CD4-positive, alpha-beta T cell treated with Interleukin-10 for 1 hour (primary cell): ENCODE measurements around the gene HACD4.
"Not testable (repeated sequence)": the region's sequence is repeated elsewhere in the genome, so short reads cannot be mapped to it uniquely, and the experiment has no call there.

Experiments used
- DNase-seq: peaks from one replicate; pipeline ENCODE4 v3.0.0-alpha.2; 2020

Gene HACD4

DNA sequence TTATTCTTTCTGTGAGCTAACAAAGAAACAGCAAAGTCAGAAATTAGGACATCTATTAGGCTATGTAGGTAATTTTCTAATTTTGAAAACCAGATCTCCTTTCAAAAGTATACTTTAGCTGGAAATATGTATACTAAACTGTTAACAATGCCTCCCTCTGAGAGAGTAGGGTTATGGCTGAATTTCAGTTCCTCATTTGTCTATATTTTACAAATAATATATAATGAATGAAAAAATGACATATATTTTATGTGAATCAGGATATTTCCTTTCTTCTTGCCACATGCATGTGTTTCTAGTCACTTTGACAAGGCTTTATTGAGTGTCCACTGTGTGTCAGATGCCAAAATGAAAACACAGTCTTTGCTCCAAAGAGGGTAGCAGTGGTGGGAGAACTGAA lies 15.4 kb downstream of the HACD4 start:
- no peak for DNase-seq

- DNase-seq: no peak
Measured at GRCh38 chr9:21015129-21015815, 16.2 kb downstream of the HACD4 start.

DNA sequence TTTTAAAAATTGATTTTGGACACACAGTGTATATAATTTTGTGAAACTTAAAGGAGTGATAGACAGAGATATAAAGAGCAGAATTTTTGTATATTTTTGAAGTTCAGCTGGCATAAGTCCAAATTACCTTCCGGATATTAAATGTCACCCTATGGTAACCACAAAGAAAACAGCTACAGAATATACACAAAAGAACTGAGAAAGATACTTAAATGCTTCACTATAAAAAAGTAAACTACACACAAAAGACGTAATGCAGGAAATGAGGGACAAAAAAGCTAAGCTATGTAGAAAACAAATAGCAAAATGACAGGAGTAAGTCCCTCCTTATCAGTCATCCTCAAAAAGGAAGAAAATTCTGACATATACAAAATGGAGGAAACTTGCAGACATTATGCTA lies 29.4 kb downstream of the HACD4 start:
- DNase-seq: peak; percentile 25

- peak; percentile 41 for DNase-seq
Measured at GRCh38 chr9:21001581-21001980, 29.9 kb downstream of the HACD4 start.

DNA sequence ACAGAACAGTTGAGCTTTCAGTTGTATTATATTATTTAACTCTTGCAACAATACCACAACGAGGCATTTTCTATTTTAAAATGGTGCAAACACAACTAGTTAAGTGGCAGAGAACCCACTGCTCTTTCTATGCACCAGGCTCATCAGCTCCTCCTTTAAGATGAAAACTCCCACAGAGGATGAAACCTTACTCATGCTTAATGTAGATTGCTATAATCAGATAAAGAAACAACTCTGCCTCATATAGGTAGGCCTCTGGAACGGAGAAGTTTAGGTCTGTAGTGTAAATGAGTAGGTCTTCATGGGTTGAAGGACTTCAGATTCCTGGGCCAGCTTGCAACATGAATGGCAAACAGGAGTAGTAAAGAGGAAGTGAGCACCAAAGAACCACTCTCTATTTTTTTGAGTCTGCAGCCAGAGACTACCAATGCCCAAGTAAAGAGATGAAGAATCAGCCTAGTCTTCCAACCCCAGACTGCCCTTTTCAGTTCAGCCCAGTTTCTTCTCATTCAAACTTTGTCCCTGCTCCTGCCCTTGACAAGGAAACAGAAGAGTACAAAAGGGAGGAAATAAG lies 33.9 kb downstream of the HACD4 start:
- DNase-seq: no peak

- DNase-seq: no peak
Measured at GRCh38 chr9:20996809-20997208, 34.6 kb downstream of the HACD4 start.

GRCh38 chr9:20995616-20996015 lies 35.8 kb downstream of the HACD4 start:
- no peak for DNase-seq

GRCh38 chr9:20994486-20994885 lies 37.0 kb downstream of the HACD4 start:
- DNase-seq: no peak

DNA sequence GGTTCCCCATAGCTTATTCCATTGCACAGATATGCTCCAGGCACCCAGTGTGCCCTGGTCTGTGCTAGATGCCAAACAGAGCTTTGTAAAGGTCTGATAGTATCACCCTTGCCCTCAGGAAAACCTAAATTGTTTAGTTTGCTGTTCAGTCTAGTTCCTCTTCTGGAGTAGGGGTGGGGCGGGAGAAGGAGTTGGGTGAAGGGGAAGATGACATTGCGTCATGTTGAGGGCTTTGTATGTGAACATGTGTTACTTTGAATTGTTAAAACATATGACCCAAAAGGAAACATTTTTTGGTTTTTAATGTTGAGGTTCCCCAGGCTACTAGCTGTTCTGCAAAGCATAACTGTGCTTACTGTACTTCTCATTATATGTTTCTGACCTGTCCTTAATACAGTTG lies 40.6 kb downstream of the HACD4 start:
- peak; percentile 5 for DNase-seq

- no peak for DNase-seq
Measured at GRCh38 chr9:20989923-20990341, 41.5 kb downstream of the HACD4 start.

- DNase-seq: no peak
Measured at GRCh38 chr9:20988671-20989315, 42.6 kb downstream of the HACD4 start.

DNA sequence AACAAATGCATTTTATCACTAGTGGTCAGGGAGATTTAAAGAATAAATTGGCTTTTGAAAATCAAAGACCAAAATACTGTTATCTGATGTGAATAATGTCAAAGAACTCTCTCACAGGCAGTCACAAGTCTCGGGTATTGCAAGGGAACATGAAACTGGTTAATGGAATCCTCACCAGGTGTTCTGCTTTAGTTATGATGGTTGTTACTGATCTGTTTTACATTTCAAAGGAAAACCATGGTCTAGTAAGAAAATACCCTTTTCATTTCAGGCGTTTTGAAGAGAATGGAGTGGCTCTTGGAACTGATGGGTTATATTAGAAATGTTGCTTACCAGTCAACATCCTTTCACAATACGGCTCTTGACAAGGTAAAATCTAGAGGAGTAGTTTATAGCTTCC lies 43.4 kb downstream of the HACD4 start:
- no peak for DNase-seq

- no peak for DNase-seq
Measured at GRCh38 chr9:20987521-20987920, 43.9 kb downstream of the HACD4 start.

DNA sequence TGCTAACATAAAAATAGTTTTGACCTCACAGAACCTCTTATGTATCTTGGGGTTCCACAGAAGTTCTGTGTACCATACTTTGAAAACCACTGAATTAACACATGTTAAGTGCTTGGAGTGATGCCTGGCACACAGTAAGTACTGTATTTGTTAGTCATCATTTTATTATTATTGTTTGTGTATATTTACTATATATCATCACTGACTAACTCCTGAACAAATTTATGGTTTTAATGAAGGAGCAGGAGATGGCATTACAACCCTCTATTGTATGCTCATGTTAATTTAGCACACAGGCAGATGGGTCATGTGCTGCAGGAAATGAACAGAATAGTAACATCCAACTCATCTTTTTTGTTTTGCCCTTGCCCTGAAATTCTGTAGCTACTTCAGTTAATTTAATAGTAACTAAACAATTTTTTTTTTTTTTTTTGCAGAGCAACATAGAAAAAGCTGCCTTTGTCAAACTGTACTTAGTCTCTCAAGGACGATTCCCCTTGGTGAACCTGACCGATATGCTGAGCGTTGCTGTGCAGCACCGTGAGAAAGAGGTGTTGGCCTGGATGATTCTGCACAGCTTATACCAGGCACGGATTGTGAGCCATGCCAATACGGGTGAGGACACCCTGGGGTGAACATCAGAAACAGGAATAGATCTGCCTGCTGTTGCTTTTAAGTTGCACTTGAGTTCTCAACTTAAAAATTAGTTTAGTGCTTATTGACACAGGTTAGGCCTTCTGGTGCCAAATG lies 45.4 kb downstream of the HACD4 start:
- DNase-seq: no peak

DNA sequence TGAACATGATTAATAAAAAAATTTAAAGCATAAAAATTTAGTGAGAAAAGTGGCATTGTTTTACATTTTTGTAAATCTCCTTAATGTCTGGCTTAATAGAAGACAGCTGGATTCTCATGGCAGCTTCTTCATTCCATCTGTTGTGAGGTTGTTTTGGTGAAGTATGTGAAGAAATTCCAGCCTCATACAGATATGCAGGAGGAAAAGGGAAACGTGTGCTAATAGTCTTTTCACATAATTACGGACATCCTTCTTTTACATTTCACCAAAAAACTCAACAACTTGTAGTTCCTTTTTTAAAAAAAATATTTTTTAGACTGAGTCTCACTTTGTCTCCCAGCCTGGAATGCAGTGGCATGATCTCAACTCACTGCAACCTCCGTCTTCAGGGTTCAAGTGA lies 46.9 kb downstream of the HACD4 start:
- DNase-seq: no peak

- DNase-seq: no peak
Measured at GRCh38 chr9:20981486-20981885, 50.0 kb downstream of the HACD4 start.

- DNase-seq: no peak
Measured at GRCh38 chr9:20980832-20981455, 50.5 kb downstream of the HACD4 start.

GRCh38 chr9:20978249-20978648 lies 53.2 kb downstream of the HACD4 start:
- no peak for DNase-seq

GRCh38 chr9:20974191-20974938 lies 57.1 kb downstream of the HACD4 start:
- not testable (repeated sequence) for DNase-seq

DNA sequence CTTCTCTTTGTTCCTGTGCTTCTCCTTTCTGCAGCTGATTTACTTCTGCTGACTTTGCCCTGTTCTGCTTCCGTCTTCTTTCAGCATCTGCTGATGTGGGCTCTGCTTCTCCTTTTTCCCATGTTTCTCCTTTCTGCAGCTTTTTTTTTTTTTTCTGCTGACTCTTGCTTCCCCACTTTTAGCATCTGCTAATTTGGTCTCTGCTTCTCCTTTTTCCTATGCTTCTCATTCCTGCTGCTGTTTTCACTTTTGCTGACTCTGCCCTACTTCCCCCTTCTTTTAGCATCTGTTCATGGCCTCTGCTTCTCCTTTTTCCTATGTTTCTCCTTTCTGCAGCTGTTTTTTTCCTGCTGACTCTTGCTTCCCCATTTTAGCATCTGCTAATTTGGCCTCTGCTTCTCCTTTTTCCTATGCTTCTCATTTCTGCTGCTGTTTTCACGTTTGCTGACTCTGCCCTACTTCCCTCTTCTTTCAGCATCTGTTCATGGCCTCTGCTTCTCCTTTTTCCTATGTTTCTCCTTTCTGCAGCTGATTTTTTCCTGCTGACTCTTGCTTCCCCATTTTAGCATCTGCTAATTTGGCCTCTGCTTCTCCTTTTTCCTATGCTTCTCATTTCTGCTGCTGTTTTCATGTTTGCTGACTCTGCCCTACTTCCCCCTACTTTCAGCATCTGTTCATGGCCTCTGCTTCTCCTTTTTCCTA lies 58.0 kb downstream of the HACD4 start:
- not testable (repeated sequence) for DNase-seq

DNA sequence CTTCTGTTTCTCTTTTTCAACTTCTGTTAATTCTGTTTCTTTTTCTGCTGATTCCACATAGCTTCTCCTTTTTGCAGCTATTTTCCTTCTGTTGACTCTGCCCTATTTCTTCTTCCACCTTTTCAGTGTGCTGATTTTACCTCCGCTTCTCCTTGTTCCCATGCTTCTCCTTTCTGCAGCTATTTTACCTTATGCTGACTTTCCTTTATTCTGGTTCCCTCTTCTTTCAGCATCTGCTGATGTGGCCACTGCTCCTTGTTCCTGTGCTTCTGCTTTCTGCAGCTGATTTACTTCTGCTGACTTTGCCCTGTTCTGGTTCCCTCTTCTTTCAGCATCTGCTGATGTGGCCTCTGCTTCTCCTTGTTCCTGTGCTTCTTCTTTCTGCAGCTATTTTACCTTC lies 58.8 kb downstream of the HACD4 start:
- no peak for DNase-seq
